B cell (primary cell): ENCODE results near the gene TCERG1L. TPM values are rescaled to one million over a fixed set of nuclear protein-coding genes. Genes with fewer than 3 reads are reported as not detected.

Source experiments
- ATAC-seq: fragments of 200-7000 bp; cut with Tn5 transposase; one replicate; pipeline ENCODE4 v1.10.0; 2021; ENCODE audit warnings: low read depth, mild to moderate bottlenecking, moderate number of reproducible peaks, moderate library complexity
- CTCF ChIA-PET: fragments of 350-600 bp; sonication (Branson Sonifier 250); formaldehyde crosslinking; loops from one replicate; lab custom pipeline; 2021; ENCODE audit warnings: antibody characterized with exemption, inconsistent platforms; lab: Charles Lee
- POLR2A ChIA-PET: fragments of 350-600 bp; sonication (Branson Sonifier 250); formaldehyde crosslinking; loops from one replicate; lab custom pipeline; 2021; ENCODE audit warnings: antibody characterized with exemption; lab: Charles Lee
- DNase-seq: peaks from one replicate; pipeline ENCODE4 v3.0.0; 2013
- H2AFZ ChIP-seq: 2 replicates; pipeline ENCODE4 v1.6.1; 2012; ENCODE audit warnings: mild to moderate bottlenecking, low read depth, low read length; ENCODE audit not compliant: insufficient read depth, poor library complexity, severe bottlenecking
- H3K27ac ChIP-seq, 2 donors: 1 replicate in 1 of 2; 2 replicates in 1 of 2; pipeline ENCODE4 v1.5.1; 2012 to 2013; ENCODE audit warnings: low read length in 2 of 2, mild to moderate bottlenecking in 2 of 2, moderate library complexity in 1 of 2
- H3K27me3 ChIP-seq, 4 experiments: fragments of 200-600 bp in 1 of 4; sonication (generic) in 1 of 4; replicated peaks in 1 of 4; 1 replicate in 2 of 4; 2 replicates in 2 of 4; pipeline versions ENCODE4 v1.6.1 to v1.7.0; 2013 to 2016; ENCODE audit warnings: low read length in 3 of 4, mild to moderate bottlenecking in 2 of 4, mixed read lengths in 1 of 4, moderate library complexity in 1 of 4; ENCODE audit not compliant: insufficient read depth in 4 of 4, control insufficient read depth in 3 of 4; ENCODE audit errors: control extremely low read depth in 1 of 4
- H3K36me3 ChIP-seq, 2 experiments: replicated peaks in 1 of 2; 1 replicate in 1 of 2; 2 replicates in 1 of 2; pipeline versions ENCODE4 v1.6.1 to v1.7.1; 2013; ENCODE audit warnings: low read length in 1 of 2; ENCODE audit not compliant: insufficient read depth in 2 of 2, control insufficient read depth in 1 of 2; ENCODE audit errors: control extremely low read depth in 1 of 2, extremely low read depth in 1 of 2
- H3K4me1 ChIP-seq, 2 donors: fragments of 200-600 bp in 1 of 2; sonication (generic) in 1 of 2; 1 replicate in 1 of 2; 2 replicates in 1 of 2; pipeline versions ENCODE4 v1.5.1 to v1.6.1; 2013 to 2017; ENCODE audit warnings: low read length in 2 of 2; ENCODE audit not compliant: control insufficient read depth in 2 of 2, insufficient read depth in 2 of 2
- H3K4me2 ChIP-seq: replicated peaks from 2 replicates; pipeline ENCODE3; 2012; ENCODE audit warnings: mild to moderate bottlenecking, low read depth, low read length; ENCODE audit not compliant: poor library complexity, severe bottlenecking
- H3K4me3 ChIP-seq, 5 experiments: fragments of 200-600 bp in 1 of 5; sonication (generic) in 1 of 5; 1 replicate in 3 of 5; 2 replicates in 2 of 5; pipeline versions ENCODE4 v1.5.1 to v1.7.0; 2011 to 2016; ENCODE audit warnings: low read length in 4 of 5, mild to moderate bottlenecking in 4 of 5, low read depth in 2 of 5, control low read depth in 1 of 5, moderate library complexity in 1 of 5; ENCODE audit not compliant: insufficient read depth in 1 of 5; ENCODE audit errors: control extremely low read depth in 1 of 5, extremely low read depth in 1 of 5
- H3K79me2 ChIP-seq: fragments of 200-600 bp; sonication (generic); one replicate; pipeline ENCODE4 v1.6.0; 2016; ENCODE audit warnings: low read length; ENCODE audit not compliant: control insufficient read depth, insufficient read depth
- H3K9ac ChIP-seq: fragments of 200-600 bp; sonication (generic); 2 replicates; pipeline ENCODE4 v1.6.1; 2017; ENCODE audit warnings: mild to moderate bottlenecking, low read length, moderate library complexity
- H3K9me3 ChIP-seq, 3 donors: one replicate each; pipeline versions ENCODE4 v1.6.1 to v1.7.1; 2013; ENCODE audit warnings: low read length in 2 of 3; ENCODE audit not compliant: control insufficient read depth in 2 of 3, insufficient read depth in 1 of 3; ENCODE audit errors: control extremely low read depth in 1 of 3
- H4K20me1 ChIP-seq: 2 replicates; pipeline ENCODE4 v1.6.0; 2012; ENCODE audit warnings: mild to moderate bottlenecking, low read length; ENCODE audit not compliant: insufficient read depth, control insufficient read depth, poor library complexity, severe bottlenecking
- H3K27ac Mint-ChIP-seq: one replicate; pipeline ENCODE4 v1.8.0; 2021; ENCODE audit warnings: mixed read lengths
- H3K27me3 Mint-ChIP-seq: one replicate; pipeline ENCODE4 v1.8.0; 2021; ENCODE audit warnings: mixed read lengths
- H3K4me1 Mint-ChIP-seq: one replicate; pipeline ENCODE4 v1.8.0; 2021; ENCODE audit warnings: mixed read lengths
- H3K4me3 Mint-ChIP-seq: one replicate; pipeline ENCODE4 v1.8.0; 2021; ENCODE audit warnings: mixed read lengths
- H3K9me3 Mint-ChIP-seq: one replicate; pipeline ENCODE4 v1.8.0; 2022; ENCODE audit warnings: mixed read lengths; ENCODE audit not compliant: insufficient read depth
- CTCF ChIP-seq: fragments of 200-600 bp; IDR thresholded peaks from one replicate; pipeline ENCODE4 v1.8.0; 2022; ENCODE audit warnings: antibody characterized with exemption, mild to moderate bottlenecking
- EZH2 ChIP-seq: IDR thresholded peaks from 2 replicates; pipeline ENCODE4 v1.6.1; 2012; ENCODE audit warnings: borderline replicate concordance, low read depth, mild to moderate bottlenecking, moderate library complexity, low read length; ENCODE audit not compliant: insufficient read depth, poor library complexity, severe bottlenecking
- WGBS: methylation state at CpG from one replicate; pipeline ENCODE4 v1.1.5; 2013; ENCODE audit warnings: missing lambda C conversion rate; ENCODE audit not compliant: insufficient coverage; 5-methylcytosine and 5-hydroxymethylcytosine counted together
- intact Hi-C: fragments of 100-400 bp; cut with micrococcal nuclease; formaldehyde crosslinking; loops from one replicate; pipeline ENCODE4 v1.10.0; 2022
- polyA plus RNA-seq: library from polyadenylated mRNA; depleted of rRNA; stranded (reverse); fragments of >200 nt; gene quantifications from 2 replicates; pipeline ENCODE4 v1.2.3, GENCODE V29; 2012
- total RNA-seq, 2 donors: library from RNA; stranded (reverse); fragments of 120-200 nt in 1 of 2; gene quantifications; 1 replicate in 1 of 2; 2 replicates in 1 of 2; pipeline versions ENCODE4 v1.2.3 to v1.2.4, GENCODE V29; 2013 to 2022

Gene TCERG1L
- total and polyA plus RNA-seq, 2 donors (not counting 1 experiment from before 2014, with no cell fraction given): 0.10 TPM; not detected in 1

GRCh38 chr10:131226446-131227162, 84.9 kb downstream of the TCERG1L start:
- no peaks in the 10 kb centered on the region for H3K4me1 Mint-ChIP-seq
- Histone ChIP-seq H3K4me3 (no peak overlapping the region), H3K36me3 (no peaks in the 10 kb centered on the region), H4K20me1 (no peaks in the 10 kb centered on the region), H3K4me1 (no peaks in the 10 kb centered on the region), H3K4me2 (no peak overlapping the region), H3K9me3 (peaks cover 0 to 33% (median 0%) of the 10 kb centered on the region in 3 donors), H3K79me2 (no peaks in the 10 kb centered on the region), H3K27me3 (no peaks in the 10 kb centered on the region), H3K9ac (no peak overlapping the region), H2AFZ (no peak overlapping the region), H3K27ac (no peak overlapping the region)
- DNase-seq: no peak
- POLR2A ChIA-PET: no interaction called here
- no peak overlapping the region for H3K4me3 Mint-ChIP-seq
- H3K9me3 Mint-ChIP-seq: no peaks in the 10 kb centered on the region
- no peak for ATAC-seq
- CTCF ChIA-PET: no interaction called here
- H3K27ac Mint-ChIP-seq: no peak overlapping the region
- 86% methylated on average over 11 of the region's 18 CpGs for WGBS
- intact Hi-C loops: no loop called here
- no peak for TF ChIP-seq EZH2
- no peak for TF ChIP-seq CTCF
- no peaks in the 10 kb centered on the region for H3K27me3 Mint-ChIP-seq

GRCh38 chr10:131224106-131224505, 87.4 kb downstream of the TCERG1L start:
- Histone ChIP-seq H3K36me3 (no peaks in the 10 kb centered on the region), H3K9ac (no peak overlapping the region), H3K4me2 (no peak overlapping the region), H4K20me1 (no peaks in the 10 kb centered on the region), H3K4me1 (no peaks in the 10 kb centered on the region), H3K27me3 (no peaks in the 10 kb centered on the region), H3K9me3 (peaks cover 0 to 39% (median 0%) of the 10 kb centered on the region in 3 donors), H3K27ac (no peak overlapping the region), H3K4me3 (no peak overlapping the region), H2AFZ (no peak overlapping the region), H3K79me2 (no peaks in the 10 kb centered on the region)
- Mint-ChIP-seq H3K27me3 (no peaks in the 10 kb centered on the region), H3K27ac (no peak overlapping the region), H3K4me3 (no peak overlapping the region), H3K4me1 (no peaks in the 10 kb centered on the region), H3K9me3 (no peaks in the 10 kb centered on the region)
- ChIA-PET CTCF (no interaction called here), POLR2A (no interaction called here)
- TF ChIP-seq EZH2: no peak
- TF ChIP-seq CTCF: no peak
- DNase-seq (no peak), ATAC-seq (no peak)
- intact Hi-C loops: no loop called here
- 84% methylated on average over 7 of the region's 8 CpGs for WGBS
